ENCODE data around the gene LRRN3. TPM values are rescaled to one million over a fixed set of nuclear protein-coding genes. Genes with fewer than 3 reads are reported as not detected.

LRRN3 gene
- total RNA-seq, 1 experiment from 2014 or later: not detected

GRCh38 chr7:111085356-111085755, 5.6 kb upstream of the LRRN3 start:
- no peaks in the 10 kb centered on the region for H4K20me1 ChIP-seq (ENCODE audit: insufficient read depth)
- no peaks in the 10 kb centered on the region for H3K4me1 ChIP-seq (replicated peaks; ENCODE audit: insufficient read depth)
- TF ChIP-seq EZH2 (IDR thresholded peaks at IDR 0.05; ENCODE audit: low read depth) (no peak), CTCF (conservative IDR thresholded peaks at IDR 0.05) (no peak)
- POLR2A ChIA-PET (ENCODE audit: unreplicated experiment): no interaction called here
- H3K9me2 ChIP-seq (ENCODE audit: insufficient read depth): no peaks in the 10 kb centered on the region
- intact Hi-C loops (cut with micrococcal nuclease; ENCODE audit: unreplicated experiment): no loop called here
- no peaks in the 10 kb centered on the region for H3K9me3 ChIP-seq (ENCODE audit: insufficient read depth, low read depth)
- no peaks in the 10 kb centered on the region for H3K36me3 ChIP-seq (ENCODE audit: low read depth)
- no peak overlapping the region for H3K4me2 ChIP-seq
- H3F3A ChIP-seq (ENCODE audit: insufficient read depth, low read depth): no peaks in the 10 kb centered on the region
- no TSS peak for BruUV-seq (replicated peaks)
- H3K79me2 ChIP-seq (ENCODE audit: low read depth): no peaks in the 10 kb centered on the region
- no peak overlapping the region for H3K4me3 ChIP-seq
- no peak for DNase-seq
- H3K27ac ChIP-seq: no peak overlapping the region
- no peaks in the 10 kb centered on the region for H3K27me3 ChIP-seq (ENCODE audit: insufficient read depth, low read depth)
- H2AFZ ChIP-seq: no peak overlapping the region
- CTCF ChIA-PET: no interaction called here

GRCh38 chr7:111086532-111086931, 4.4 kb upstream of the LRRN3 start:
- H3F3A ChIP-seq (ENCODE audit: insufficient read depth, low read depth): no peaks in the 10 kb centered on the region
- intact Hi-C loops (cut with micrococcal nuclease; ENCODE audit: unreplicated experiment): no loop called here

GRCh38 chr7:111088328-111088727, 2.6 kb upstream of the LRRN3 start:
- BruUV-seq (replicated peaks): no TSS peak

More at GRCh38 chr7:111086532-111086931, 4.4 kb upstream of the LRRN3 start:
- no TSS peak for BruUV-seq (replicated peaks)
- H3K27me3 ChIP-seq (ENCODE audit: insufficient read depth, low read depth): no peaks in the 10 kb centered on the region
- no peaks in the 10 kb centered on the region for H3K9me3 ChIP-seq (ENCODE audit: insufficient read depth, low read depth)
- H3K36me3 ChIP-seq (ENCODE audit: low read depth): no peaks in the 10 kb centered on the region
- no peak for TF ChIP-seq CTCF (conservative IDR thresholded peaks at IDR 0.05)
- TF ChIP-seq EZH2 (IDR thresholded peaks at IDR 0.05; ENCODE audit: low read depth): no peak
- no peak overlapping the region for H3K4me2 ChIP-seq
- no peak overlapping the region for H3K27ac ChIP-seq
- ChIA-PET POLR2A (ENCODE audit: unreplicated experiment) (no interaction called here), CTCF (no interaction called here)
- no peak overlapping the region for H2AFZ ChIP-seq
- no peaks in the 10 kb centered on the region for H4K20me1 ChIP-seq (ENCODE audit: insufficient read depth)
- H3K79me2 ChIP-seq (ENCODE audit: low read depth): no peaks in the 10 kb centered on the region
- no peak overlapping the region for H3K4me3 ChIP-seq
- no peaks in the 10 kb centered on the region for H3K9me2 ChIP-seq (ENCODE audit: insufficient read depth)
- no peaks in the 10 kb centered on the region for H3K4me1 ChIP-seq (replicated peaks; ENCODE audit: insufficient read depth)
- no peak for DNase-seq

More at GRCh38 chr7:111088328-111088727, 2.6 kb upstream of the LRRN3 start:
- Histone ChIP-seq H3K4me3 (no peak overlapping the region), H3K79me2 (ENCODE audit: low read depth) (no peaks in the 10 kb centered on the region), H3K9me3 (ENCODE audit: insufficient read depth, low read depth) (no peaks in the 10 kb centered on the region), H4K20me1 (ENCODE audit: insufficient read depth) (no peaks in the 10 kb centered on the region), H3K27me3 (ENCODE audit: insufficient read depth, low read depth) (no peaks in the 10 kb centered on the region), H3F3A (ENCODE audit: insufficient read depth, low read depth) (no peaks in the 10 kb centered on the region), H3K36me3 (ENCODE audit: low read depth) (no peaks in the 10 kb centered on the region), H2AFZ (no peak overlapping the region), H3K4me2 (no peak overlapping the region), H3K27ac (no peak overlapping the region), H3K4me1 (replicated peaks; ENCODE audit: insufficient read depth) (no peaks in the 10 kb centered on the region), H3K9me2 (ENCODE audit: insufficient read depth) (no peaks in the 10 kb centered on the region)
- DNase-seq: no peak
- intact Hi-C loops (cut with micrococcal nuclease; ENCODE audit: unreplicated experiment): no loop called here
- POLR2A ChIA-PET (ENCODE audit: unreplicated experiment): no interaction called here
- CTCF ChIA-PET: no interaction called here
- TF ChIP-seq CTCF (conservative IDR thresholded peaks at IDR 0.05) (no peak), EZH2 (IDR thresholded peaks at IDR 0.05; ENCODE audit: low read depth) (no peak)

All from PC-9 (cell line).